ENCODE data around the gene DOCK1. TPM values are rescaled to one million over a fixed set of nuclear protein-coding genes. Genes with fewer than 3 reads are reported as not detected.

The DOCK1 gene
- total RNA-seq, 4 donors from 2014 or later, result 60.6 to 136 (median 92.7) TPM

GRCh38 chr10:127018298-127018650 is 113.0 kb downstream of the DOCK1 start:
- H3K36me3 ChIP-seq, result peaks cover 54% of the 10 kb centered on the region
- no peak for DNase-seq (ENCODE audit: low spot score in 2 of 2)
- no peak overlapping the region for H3K4me3 ChIP-seq
- TF ChIP-seq CTCF (IDR thresholded peaks at IDR 0.05) (no peak), POLR2A (IDR thresholded peaks at IDR 0.05) (no peak), EP300 (IDR thresholded peaks at IDR 0.05) (no peak), POLR2AphosphoS5 (IDR thresholded peaks at IDR 0.05) (no peak)
- H3K27ac ChIP-seq, result no peak overlapping the region
- WGBS, result 85% methylated on average over 4 of the region's 4 CpGs
- H3K9me3 ChIP-seq, result no peaks in the 10 kb centered on the region
- H3K27me3 ChIP-seq, result no peaks in the 10 kb centered on the region
- peaks cover 5% of the 10 kb centered on the region for H3K4me1 ChIP-seq

GRCh38 chr10:127018766-127019165 is 113.5 kb downstream of the DOCK1 start:
- no peaks in the 10 kb centered on the region for H3K27me3 ChIP-seq
- TF ChIP-seq POLR2A (IDR thresholded peaks at IDR 0.05) (no peak), CTCF (IDR thresholded peaks at IDR 0.05) (no peak), EP300 (IDR thresholded peaks at IDR 0.05) (no peak), POLR2AphosphoS5 (IDR thresholded peaks at IDR 0.05) (no peak)
- peaks cover under 1% of the 10 kb centered on the region for H3K4me1 ChIP-seq
- peaks cover 59% of the 10 kb centered on the region for H3K36me3 ChIP-seq
- H3K27ac ChIP-seq, result no peak overlapping the region
- no peak overlapping the region for H3K4me3 ChIP-seq
- WGBS, result 92% methylated on average over 8 of the region's 8 CpGs
- no peaks in the 10 kb centered on the region for H3K9me3 ChIP-seq
- DNase-seq (ENCODE audit: low spot score in 2 of 2), result peak in 1 of 2 donors; percentile 53

- 96% methylated on average over 3 of the region's 3 CpGs for WGBS
- H3K27me3 ChIP-seq, result no peaks in the 10 kb centered on the region
- H3K36me3 ChIP-seq, result peaks cover 68% of the 10 kb centered on the region
Measured at GRCh38 chr10:127020260-127020659, 115.0 kb downstream of the DOCK1 start.

GRCh38 chr10:127021801-127022200 is 116.6 kb downstream of the DOCK1 start:
- TF ChIP-seq EP300 (IDR thresholded peaks at IDR 0.05), result no peak
- no peak for TF ChIP-seq CTCF (IDR thresholded peaks at IDR 0.05)
- TF ChIP-seq POLR2A (IDR thresholded peaks at IDR 0.05), result no peak
- TF ChIP-seq POLR2AphosphoS5 (IDR thresholded peaks at IDR 0.05), result no peak
- Histone ChIP-seq H3K27ac (no peak overlapping the region), H3K4me3 (no peak overlapping the region), H3K36me3 (peaks cover 76% of the 10 kb centered on the region), H3K9me3 (no peaks in the 10 kb centered on the region), H3K4me1 (no peaks in the 10 kb centered on the region), H3K27me3 (no peaks in the 10 kb centered on the region)
- WGBS, result 89% methylated on average over 6 of the region's 6 CpGs
- DNase-seq (ENCODE audit: low spot score in 2 of 2), result no peak

More at GRCh38 chr10:127020260-127020659, 115.0 kb downstream of the DOCK1 start:
- DNase-seq (ENCODE audit: low spot score in 2 of 2), result peak in 1 of 2 donors; percentile 65
- TF ChIP-seq POLR2AphosphoS5 (IDR thresholded peaks at IDR 0.05) (no peak), CTCF (IDR thresholded peaks at IDR 0.05) (no peak), EP300 (IDR thresholded peaks at IDR 0.05) (no peak), POLR2A (IDR thresholded peaks at IDR 0.05) (no peak)
- Histone ChIP-seq H3K27ac (no peak overlapping the region), H3K9me3 (no peaks in the 10 kb centered on the region), H3K4me1 (no peaks in the 10 kb centered on the region), H3K4me3 (no peak overlapping the region)

- no peak for TF ChIP-seq EP300 (IDR thresholded peaks at IDR 0.05)
- TF ChIP-seq POLR2AphosphoS5 (IDR thresholded peaks at IDR 0.05), result no peak
- TF ChIP-seq POLR2A (IDR thresholded peaks at IDR 0.05), result no peak
- no peak for TF ChIP-seq CTCF (IDR thresholded peaks at IDR 0.05)
- H3K4me1 ChIP-seq, result no peaks in the 10 kb centered on the region
- no peak for DNase-seq (ENCODE audit: low spot score in 2 of 2)
- no peaks in the 10 kb centered on the region for H3K9me3 ChIP-seq
- H3K4me3 ChIP-seq, result no peak overlapping the region
- no peak overlapping the region for H3K27ac ChIP-seq
- H3K36me3 ChIP-seq, result peaks cover 89% of the 10 kb centered on the region
- no peaks in the 10 kb centered on the region for H3K27me3 ChIP-seq
- 72% methylated on average over 13 of the region's 13 CpGs for WGBS
Measured at GRCh38 chr10:127024685-127025435, 119.6 kb downstream of the DOCK1 start.
